Mucosa of descending colon (tissue), 3 donors: Measurements from ENCODE around the gene PDE4B. TPM values are rescaled to one million over a fixed set of nuclear protein-coding genes. Genes with fewer than 3 reads are reported as not detected.

Experiments used
- ATAC-seq: fragments of 200-7000 bp; cut with Tn5 transposase; one replicate; pipeline ENCODE4 v1.9.1; 2020; ENCODE audit warnings: mild to moderate bottlenecking, moderate library complexity
- DNase-seq, 3 donors: peaks; one replicate each; pipeline ENCODE4 v3.0.0-alpha.2; 2020
- H3K36me3 ChIP-seq: fragments of 200-600 bp; one replicate; pipeline ENCODE4 v1.8.0; 2021; ENCODE audit warnings: low read depth, mild to moderate bottlenecking
- H3K4me1 ChIP-seq: fragments of 200-600 bp; one replicate; pipeline ENCODE4 v1.8.0; 2021; ENCODE audit warnings: low read depth, mild to moderate bottlenecking
- H3K4me3 ChIP-seq: fragments of 200-600 bp; one replicate; pipeline ENCODE4 v1.8.0; 2021; ENCODE audit warnings: mild to moderate bottlenecking
- H3K9me3 ChIP-seq: fragments of 200-600 bp; one replicate; pipeline ENCODE4 v1.8.0; 2021; ENCODE audit warnings: mild to moderate bottlenecking
- intact Hi-C, 2 donors: fragments of 100-400 bp; cut with DNase I in 1 of 2; cut with micrococcal nuclease in 1 of 2; formaldehyde crosslinking; loops; one replicate each; pipeline versions ENCODE4 v1.11.0 to v1.11.1; 2022; cut with DNase I, micrococcal nuclease
- total RNA-seq, 3 donors: library from RNA; stranded (reverse); fragmentation: NEBNext Ultra II Directional in 2 of 3; extraction: Animal tissue kit (Norgen Biotek cat#: 25700) in 2 of 3; gene quantifications; one replicate each; pipeline versions ENCODE4 v1.2.1 to v1.2.4, GENCODE V29; 2021 to 2023
- TF ChIP-seq, protein P1 (sequence below): fragments of 200-600 bp; IDR thresholded peaks from one replicate; pipeline ENCODE4 v1.8.0; 2022; ENCODE audit warnings: antibody characterized with exemption, mild to moderate bottlenecking
- donor health status: DM: no; HTN: no; CAD: no; lungs with moderate emphysema.
- donor health status: DM: no; HTN: no; CAD: no.
- donor health status: DM: no; HTN: yes; CAD: no.

The PDE4B gene
- total RNA-seq, 3 donors from 2014 or later, result 3.4 to 6.6 (median 4.9) TPM

GRCh38 chr1:65955503-65955902 lies 162.8 kb downstream of the PDE4B start:
- ATAC-seq (peak; percentile 80), DNase-seq (peak in 1 of 3 donors; percentile 25)
- TF ChIP-seq, protein P1, sequence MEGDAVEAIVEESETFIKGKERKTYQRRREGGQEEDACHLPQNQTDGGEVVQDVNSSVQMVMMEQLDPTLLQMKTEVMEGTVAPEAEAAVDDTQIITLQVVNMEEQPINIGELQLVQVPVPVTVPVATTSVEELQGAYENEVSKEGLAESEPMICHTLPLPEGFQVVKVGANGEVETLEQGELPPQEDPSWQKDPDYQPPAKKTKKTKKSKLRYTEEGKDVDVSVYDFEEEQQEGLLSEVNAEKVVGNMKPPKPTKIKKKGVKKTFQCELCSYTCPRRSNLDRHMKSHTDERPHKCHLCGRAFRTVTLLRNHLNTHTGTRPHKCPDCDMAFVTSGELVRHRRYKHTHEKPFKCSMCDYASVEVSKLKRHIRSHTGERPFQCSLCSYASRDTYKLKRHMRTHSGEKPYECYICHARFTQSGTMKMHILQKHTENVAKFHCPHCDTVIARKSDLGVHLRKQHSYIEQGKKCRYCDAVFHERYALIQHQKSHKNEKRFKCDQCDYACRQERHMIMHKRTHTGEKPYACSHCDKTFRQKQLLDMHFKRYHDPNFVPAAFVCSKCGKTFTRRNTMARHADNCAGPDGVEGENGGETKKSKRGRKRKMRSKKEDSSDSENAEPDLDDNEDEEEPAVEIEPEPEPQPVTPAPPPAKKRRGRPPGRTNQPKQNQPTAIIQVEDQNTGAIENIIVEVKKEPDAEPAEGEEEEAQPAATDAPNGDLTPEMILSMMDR, result no peak
- Histone ChIP-seq H3K4me1 (peaks cover 2% of the 10 kb centered on the region), H3K36me3 (no peaks in the 10 kb centered on the region), H3K4me3 (no peak overlapping the region), H3K9me3 (no peaks in the 10 kb centered on the region)
- intact Hi-C loops, result loop anchor here (5.0 to 10.0 kb wide), 2 partner anchors 287 to 499 kb away; no protein-coding TSS in a partner anchor

DNA sequence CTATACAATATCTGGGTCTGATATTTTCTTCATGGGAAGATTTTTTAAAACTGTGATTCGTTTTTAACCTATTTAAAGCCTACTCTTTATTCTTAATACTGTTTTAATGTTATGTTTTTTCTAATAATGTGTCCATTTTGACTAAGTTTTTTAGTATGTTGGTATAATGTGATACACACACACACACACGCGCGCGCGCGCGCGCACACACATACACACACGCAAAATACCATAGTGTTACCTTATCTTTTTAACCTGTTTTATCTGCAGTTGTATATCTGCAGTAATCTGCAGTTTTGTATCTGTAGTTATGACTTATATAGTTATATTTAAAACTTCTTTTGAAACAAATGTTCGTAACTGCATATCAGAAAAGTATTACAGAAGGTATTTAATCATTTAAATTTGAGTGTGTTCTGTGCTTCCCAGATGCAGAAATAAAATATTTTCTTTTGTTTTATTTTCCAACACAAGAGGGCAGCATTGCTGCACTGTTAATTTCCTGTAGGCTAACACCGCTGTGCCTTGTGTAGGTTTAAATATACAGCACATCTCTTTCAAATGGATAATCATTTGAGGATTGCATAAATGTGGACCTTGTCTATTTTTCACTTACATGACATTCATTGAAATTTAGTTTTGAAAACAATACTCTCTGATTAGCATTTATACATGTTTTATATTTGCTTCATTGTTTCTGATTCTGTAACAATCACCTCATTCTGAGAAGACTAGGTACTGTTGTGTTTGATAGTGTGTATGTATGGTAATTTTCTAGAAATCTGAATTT lies 166.1 kb downstream of the PDE4B start:
- intact Hi-C loops, result loop anchor here (1.0 to 10.0 kb wide), 3 partner anchors 284 to 496 kb away; no protein-coding TSS in a partner anchor
- TF ChIP-seq, protein P1, result peak; percentile 51
- peak; percentile 54 for ATAC-seq
- H3K9me3 ChIP-seq, result no peaks in the 10 kb centered on the region
- H3K4me3 ChIP-seq, result no peak overlapping the region
- no peaks in the 10 kb centered on the region for H3K36me3 ChIP-seq
- H3K4me1 ChIP-seq, result peaks cover 4% of the 10 kb centered on the region
- DNase-seq, result peak in 1 of 3 donors; percentile 38

GRCh38 chr1:65959896-65960567 lies 167.3 kb downstream of the PDE4B start:
- H3K4me3 ChIP-seq, result no peak overlapping the region
- TF ChIP-seq, protein P1, result no peak
- DNase-seq, result no peak
- no peak for ATAC-seq
- H3K4me1 ChIP-seq, result peaks cover 17% of the 10 kb centered on the region
- intact Hi-C loops, result loop anchor here (1.0 to 10.0 kb wide), 3 partner anchors 282 to 495 kb away; no protein-coding TSS in a partner anchor
- H3K36me3 ChIP-seq, result no peaks in the 10 kb centered on the region
- H3K9me3 ChIP-seq, result no peaks in the 10 kb centered on the region

DNA sequence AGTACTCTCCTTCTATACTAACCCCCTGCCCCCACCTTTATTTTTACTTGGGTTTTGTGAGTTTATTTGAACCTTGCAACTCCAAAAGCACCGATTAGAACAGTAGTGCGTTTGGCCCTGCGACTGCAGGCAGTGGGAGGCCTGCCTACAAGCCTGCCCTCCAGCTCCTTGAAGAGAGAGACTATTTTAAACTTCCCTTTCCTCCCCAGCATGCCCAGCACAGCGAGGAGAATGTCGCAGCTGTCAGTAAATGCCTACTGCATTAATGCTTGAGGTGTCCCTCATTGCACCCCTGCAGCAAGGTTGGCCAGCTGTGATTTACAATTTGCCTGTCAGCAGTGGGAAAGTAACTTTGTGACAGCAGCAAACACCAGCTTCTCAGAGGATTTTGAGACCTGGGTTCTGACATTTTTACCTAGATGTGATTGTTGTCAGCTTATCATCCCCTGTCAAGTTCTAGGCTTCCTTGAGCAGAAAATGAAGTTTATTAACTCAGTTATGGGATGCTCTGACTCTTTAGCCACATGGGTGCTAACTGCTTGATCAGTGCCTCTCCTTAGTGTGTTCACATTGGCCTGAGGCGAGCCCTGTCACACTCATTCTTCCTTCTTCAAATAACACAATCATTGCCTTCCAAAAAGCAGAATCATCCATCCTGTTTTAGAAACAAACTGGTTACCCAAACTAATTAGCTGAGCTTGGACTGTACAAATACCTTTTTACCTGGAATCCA lies 170.6 kb downstream of the PDE4B start:
- Histone ChIP-seq H3K4me1 (peaks cover 17% of the 10 kb centered on the region), H3K9me3 (no peaks in the 10 kb centered on the region), H3K36me3 (no peaks in the 10 kb centered on the region), H3K4me3 (no peak overlapping the region)
- intact Hi-C loops, result no loop called here
- DNase-seq, result no peak
- TF ChIP-seq, protein P1, result no peak
- peak; percentile 47 for ATAC-seq

DNA sequence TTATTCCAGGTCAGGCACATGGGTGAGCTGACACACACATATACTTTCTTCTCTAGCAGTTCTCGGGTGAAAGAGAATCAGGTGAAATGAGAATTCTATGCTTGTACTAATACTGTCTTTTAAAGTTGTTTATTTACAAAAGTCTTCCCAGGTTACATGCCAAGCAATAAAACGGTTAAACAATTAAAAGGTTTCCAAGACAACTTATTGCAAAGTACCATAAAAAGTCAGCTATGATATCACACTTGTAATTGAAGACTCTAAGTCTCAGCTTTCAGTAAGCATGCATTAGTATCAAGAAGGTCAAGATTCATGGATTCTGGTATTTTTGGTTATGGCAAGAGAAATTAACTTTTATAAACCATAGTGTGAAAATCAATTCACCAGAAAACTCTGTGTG lies 171.4 kb downstream of the PDE4B start:
- intact Hi-C loops, result no loop called here
- DNase-seq (no peak), ATAC-seq (peak; percentile 81)
- H3K4me1 ChIP-seq, result peaks cover 17% of the 10 kb centered on the region
- no peaks in the 10 kb centered on the region for H3K36me3 ChIP-seq
- H3K4me3 ChIP-seq, result no peak overlapping the region
- no peaks in the 10 kb centered on the region for H3K9me3 ChIP-seq
- TF ChIP-seq, protein P1, result no peak
